GM12865 (cell line): ENCODE measurements around the gene TPBGL.

ENCODE experiments used
- DNase-seq: peaks from one replicate; pipeline ENCODE4 v3.0.0; 2010; ENCODE audit warnings: low read depth
- H3K4me3 ChIP-seq: 2 replicates; pipeline ENCODE4 v1.5.1; 2011; ENCODE audit warnings: mild to moderate bottlenecking, low read depth, low read length, control low read depth
- TF ChIP-seq, protein P1 (sequence below): IDR thresholded peaks from 2 replicates; pipeline ENCODE4 v1.5.1; 2011; ENCODE audit warnings: low read length, control low read depth, low read depth, inconsistent platforms; ENCODE audit not compliant: insufficient read depth; ENCODE audit errors: missing control alignments

Gene TPBGL

GRCh38 chr11:75261902-75262361 is 21.4 kb downstream of the TPBGL start:
- TF ChIP-seq, protein P1, sequence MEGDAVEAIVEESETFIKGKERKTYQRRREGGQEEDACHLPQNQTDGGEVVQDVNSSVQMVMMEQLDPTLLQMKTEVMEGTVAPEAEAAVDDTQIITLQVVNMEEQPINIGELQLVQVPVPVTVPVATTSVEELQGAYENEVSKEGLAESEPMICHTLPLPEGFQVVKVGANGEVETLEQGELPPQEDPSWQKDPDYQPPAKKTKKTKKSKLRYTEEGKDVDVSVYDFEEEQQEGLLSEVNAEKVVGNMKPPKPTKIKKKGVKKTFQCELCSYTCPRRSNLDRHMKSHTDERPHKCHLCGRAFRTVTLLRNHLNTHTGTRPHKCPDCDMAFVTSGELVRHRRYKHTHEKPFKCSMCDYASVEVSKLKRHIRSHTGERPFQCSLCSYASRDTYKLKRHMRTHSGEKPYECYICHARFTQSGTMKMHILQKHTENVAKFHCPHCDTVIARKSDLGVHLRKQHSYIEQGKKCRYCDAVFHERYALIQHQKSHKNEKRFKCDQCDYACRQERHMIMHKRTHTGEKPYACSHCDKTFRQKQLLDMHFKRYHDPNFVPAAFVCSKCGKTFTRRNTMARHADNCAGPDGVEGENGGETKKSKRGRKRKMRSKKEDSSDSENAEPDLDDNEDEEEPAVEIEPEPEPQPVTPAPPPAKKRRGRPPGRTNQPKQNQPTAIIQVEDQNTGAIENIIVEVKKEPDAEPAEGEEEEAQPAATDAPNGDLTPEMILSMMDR, result no peak
- DNase-seq, result no peak
- no peak overlapping the region for H3K4me3 ChIP-seq

DNA sequence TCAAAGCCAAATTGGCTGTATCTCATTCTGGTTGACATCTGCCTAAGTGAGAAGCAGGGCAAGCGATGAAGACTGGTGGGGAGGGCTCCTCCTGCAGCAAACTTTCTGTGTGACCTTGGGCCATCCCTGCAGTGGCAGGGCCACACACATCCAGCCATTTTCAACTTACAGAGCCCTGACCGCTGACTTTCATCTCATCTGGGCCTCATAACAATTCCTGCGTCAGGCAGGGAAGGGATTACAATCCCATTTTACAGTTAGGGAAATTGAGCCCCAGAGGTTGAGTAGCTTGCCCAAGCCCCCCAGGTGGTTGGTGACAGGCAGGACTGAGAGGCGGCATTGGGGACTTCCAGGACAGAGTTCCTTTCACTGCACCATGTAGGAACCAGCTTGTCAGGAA is 21.9 kb downstream of the TPBGL start:
- H3K4me3 ChIP-seq, result no peak overlapping the region
- no peak for DNase-seq
- TF ChIP-seq, protein P1, result no peak

DNA sequence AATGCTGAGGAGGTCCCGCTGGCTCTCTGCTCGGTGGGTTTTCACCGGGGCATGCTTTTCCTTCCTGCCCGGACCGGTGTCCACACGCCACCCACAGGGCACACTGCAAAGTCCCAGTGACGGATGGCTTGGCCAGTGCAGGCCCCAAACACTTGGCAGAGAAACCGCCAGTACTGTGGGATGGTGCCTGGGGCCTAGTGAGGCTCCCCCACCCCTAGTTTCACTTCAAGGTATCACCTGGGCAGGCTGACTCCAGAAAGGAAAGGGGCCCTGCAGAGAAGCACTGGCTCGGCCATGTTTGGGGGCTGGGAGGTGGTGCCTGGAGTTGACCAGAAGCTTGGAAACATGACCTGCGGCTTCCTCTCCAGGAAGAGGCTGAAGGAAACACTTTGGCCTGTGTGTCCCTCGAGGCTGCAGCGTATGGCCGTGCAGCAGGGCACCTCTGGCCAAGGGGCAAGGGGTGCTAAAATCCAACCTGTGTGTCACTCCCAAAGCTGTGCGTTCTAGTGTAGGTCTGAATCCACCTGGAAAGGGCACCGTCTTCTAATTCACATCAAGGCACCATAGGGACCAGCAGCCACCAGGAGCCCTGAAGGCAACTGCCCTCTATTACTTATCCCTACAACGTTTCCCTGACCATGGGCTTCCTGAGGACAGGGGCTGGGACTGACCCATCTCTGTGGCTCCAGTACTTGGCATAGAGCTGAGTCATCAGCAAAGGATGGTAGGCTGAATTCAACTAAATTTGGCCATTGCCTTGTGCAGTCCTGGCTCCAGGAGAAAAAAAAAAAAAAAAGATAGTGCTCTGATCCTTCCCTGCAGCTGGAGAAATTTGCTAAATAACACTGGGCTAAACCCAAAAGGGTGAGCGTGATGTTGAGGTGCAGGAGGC is 22.6 kb downstream of the TPBGL start:
- no peak overlapping the region for H3K4me3 ChIP-seq
- DNase-seq, result no peak
- TF ChIP-seq, protein P1, result no peak

- H3K4me3 ChIP-seq, result no peak overlapping the region
- DNase-seq, result no peak
- TF ChIP-seq, protein P1, result no peak
Observed at GRCh38 chr11:75263944-75264349, 23.4 kb downstream of the TPBGL start.

DNA sequence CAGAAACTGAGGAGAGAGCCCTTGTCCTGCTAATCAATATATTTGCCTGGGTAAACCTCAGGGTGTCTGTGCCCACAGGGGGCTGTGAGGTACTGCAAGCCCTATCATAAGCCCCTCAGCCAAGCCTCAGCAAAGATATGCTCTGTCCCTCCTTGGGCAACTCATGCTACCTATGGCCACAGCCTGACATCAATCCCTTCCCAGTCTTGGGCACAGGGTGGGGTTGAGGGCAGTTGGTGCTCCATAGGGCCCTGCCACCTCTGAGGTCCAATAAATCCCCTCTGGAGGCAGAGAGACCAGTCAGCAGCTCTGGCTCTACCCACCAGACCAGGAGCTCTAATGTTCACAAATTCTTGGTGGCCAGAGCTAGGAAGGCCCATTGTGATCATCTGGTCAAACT is 23.8 kb downstream of the TPBGL start:
- TF ChIP-seq, protein P1, result no peak
- DNase-seq, result no peak
- no peak overlapping the region for H3K4me3 ChIP-seq

GRCh38 chr11:75264971-75265370 is 24.4 kb downstream of the TPBGL start:
- no peak for DNase-seq
- TF ChIP-seq, protein P1, result no peak
- no peak overlapping the region for H3K4me3 ChIP-seq
